ENCODE measurements around the gene HGFAC.

Gene HGFAC

GRCh38 chr4:3411676-3412075, 30.1 kb upstream of the HGFAC start:
- no peak for ATAC-seq

DNA sequence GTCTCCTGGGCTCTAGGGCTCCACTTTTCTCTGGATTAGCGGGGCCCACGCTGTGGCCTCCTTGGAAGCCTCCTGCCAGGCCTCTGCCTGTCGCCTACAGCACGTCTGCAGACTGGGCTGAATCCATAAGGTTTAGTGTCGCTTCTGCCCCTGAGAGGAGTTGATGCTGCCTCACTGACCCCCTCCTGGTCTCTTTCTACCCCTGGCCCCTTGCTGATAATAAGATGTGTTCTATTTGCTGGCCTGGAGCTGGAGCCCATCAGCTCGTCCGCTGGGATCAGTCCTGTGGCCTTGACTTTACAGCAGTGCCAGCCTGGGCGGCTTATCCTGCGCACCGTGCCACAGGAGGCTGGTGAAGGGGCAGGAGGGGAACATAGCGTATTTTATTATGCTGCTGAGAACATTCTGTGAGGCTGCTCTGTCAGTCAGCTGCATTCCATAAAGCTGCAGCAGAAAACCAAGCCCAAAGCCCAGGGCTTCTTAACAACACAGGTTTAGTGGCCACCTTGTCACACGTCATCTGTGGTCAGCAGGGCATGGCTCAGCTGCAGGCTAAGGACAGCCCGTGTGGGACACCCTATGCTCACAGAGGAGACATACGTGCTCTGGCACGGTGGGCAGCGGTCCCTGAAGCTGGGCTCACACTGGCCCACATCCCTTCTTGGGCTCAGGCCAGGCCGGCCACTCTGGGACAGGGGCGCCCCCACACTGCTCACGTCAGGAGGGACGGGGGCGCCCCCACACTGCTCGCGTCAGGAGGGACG, 29.3 kb upstream of the HGFAC start:
- ATAC-seq: no peak

DNA sequence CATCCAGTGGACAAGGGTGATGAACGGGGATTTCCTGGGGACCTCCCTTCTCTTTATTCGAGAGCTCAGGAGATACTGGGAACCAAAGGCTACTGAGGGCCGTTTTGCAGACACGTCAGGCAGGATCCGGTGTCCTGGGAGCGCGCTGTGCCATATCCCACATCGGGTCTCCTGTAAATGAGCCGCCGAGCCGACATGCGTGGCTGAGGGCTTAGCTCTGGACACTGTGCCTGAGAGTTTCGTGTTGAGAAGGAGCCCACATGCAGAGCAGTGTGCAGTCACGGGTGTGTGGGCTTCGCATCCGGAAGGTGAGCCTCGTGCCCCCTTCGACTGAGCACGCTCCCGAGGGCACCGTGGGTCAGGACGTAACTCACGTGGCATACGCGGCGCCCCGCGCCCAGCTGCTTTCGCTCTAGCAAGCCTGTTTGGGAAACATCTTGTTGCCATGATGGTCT, 28.5 kb upstream of the HGFAC start:
- no peak for ATAC-seq

DNA sequence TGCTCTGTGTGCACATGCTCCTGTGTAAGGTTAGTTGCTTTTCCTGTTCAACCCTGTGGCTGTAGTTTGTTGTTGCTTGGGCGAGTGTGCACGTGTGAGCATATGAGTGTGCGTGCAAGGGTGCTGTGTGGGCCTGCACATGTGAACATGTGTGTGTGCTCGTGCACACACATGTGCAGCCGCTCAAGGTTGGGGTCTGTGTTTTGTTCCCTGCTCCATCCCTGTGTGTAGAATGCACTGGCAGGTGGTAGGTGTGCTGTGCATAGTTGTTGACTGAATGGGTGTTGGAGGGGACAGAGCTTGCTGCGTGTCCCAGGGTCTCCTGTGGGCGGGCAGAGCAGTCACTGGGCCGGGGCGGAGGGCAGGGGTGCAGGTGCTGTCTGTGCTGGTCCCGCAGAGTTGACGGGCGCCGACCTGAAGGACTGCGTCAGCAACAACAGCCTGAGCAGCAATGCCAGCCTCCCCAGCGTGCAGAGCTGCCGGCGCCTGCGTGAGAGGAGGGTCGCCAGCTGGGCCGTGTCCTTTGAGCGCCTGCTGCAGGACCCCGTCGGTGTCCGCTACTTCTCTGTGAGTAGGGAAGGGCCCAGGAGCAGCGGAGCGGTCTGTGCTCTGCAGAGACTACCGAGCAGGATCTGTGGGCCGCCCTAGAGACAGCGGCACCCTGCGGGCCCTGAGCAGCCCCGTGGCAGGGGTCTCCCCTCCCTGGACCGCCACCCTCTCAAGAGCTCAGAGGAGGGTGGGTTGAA, 27.9 kb upstream of the HGFAC start:
- no peak for ATAC-seq

DNA sequence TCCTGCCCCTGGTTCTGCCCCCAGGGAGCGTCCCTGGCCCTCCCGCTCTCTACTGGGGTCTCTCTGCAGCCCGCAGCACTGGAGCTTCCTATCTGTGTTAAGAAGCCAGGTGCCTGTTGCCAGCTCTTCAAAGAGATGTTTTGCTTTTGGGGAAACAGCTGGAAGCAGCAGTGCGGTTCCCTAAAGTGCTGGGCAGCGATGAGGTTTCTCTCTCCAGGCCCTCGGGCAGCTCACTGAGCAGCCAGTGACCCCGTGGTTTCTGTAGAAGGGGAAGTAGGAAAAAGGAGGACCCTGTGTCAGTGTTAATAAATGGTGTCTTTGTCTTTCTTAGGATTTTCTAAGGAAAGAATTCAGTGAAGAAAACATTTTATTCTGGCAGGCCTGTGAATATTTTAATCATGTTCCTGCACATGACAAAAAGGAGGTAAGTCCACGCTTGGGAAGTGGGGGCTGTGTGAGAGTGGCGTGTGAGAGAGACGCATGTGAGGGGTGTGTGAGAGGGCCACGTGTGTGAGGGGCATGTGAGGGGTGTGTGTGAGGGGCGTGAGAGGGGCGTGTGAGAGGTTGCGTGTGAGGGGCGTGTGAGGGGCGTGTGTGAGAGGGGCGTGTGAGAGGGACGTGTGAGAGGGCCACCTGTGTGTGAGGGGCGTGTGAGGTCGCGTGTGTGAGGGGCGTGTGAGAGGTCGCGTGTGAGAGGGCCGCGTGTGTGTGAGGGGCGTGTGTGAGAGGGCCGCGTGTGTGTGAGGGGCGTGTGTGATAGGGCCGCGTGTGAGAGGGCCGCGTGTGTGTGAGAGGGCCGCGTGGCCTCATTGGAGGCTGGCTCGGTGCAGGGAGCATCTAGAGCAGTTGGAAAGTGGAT, 27.1 kb upstream of the HGFAC start:
- no peak for ATAC-seq

DNA sequence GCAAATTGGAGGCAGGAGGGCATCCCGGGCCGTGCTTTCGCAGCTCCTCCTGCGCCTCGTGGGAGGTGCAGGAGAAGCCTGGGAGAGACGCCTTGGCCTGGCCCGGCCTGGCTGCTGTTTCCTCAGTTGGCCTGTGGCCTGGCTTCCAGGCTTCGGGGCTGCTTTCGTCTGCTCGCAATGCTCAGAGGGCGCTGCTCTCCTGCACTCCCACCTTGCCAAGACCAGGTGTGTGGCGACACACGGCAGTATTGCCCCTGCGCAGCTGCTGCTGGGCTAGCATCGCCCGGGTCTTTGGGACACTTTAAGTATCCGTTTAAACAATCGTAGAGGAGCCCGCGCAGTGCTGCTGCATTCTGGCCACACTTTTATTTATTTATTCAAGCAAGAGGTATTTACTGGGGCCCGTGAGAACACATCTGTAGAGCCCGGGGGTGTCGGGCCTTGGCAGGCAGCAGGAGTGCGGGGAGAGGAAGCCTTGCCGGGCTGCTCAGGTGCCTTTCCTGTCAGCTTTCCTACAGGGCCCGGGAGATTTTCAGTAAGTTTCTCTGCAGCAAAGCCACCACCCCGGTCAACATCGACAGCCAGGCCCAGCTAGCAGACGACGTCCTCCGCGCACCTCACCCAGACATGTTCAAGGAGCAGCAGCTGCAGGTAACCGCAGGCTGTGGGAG, 26.2 kb upstream of the HGFAC start:
- no peak for ATAC-seq

GRCh38 chr4:3416270-3416669, 25.5 kb upstream of the HGFAC start:
- ATAC-seq: no peak

GRCh38 chr4:3416821-3417221, 24.9 kb upstream of the HGFAC start:
- no peak for ATAC-seq

GRCh38 chr4:3417448-3417847, 24.3 kb upstream of the HGFAC start:
- ATAC-seq: no peak

GRCh38 chr4:3418029-3418762, 23.6 kb upstream of the HGFAC start:
- no peak for ATAC-seq

GRCh38 chr4:3419836-3420605, 21.7 kb upstream of the HGFAC start:
- no peak for ATAC-seq

- ATAC-seq: no peak
Observed at GRCh38 chr4:3420606-3420955, 21.2 kb upstream of the HGFAC start.

GRCh38 chr4:3420956-3421355, 20.8 kb upstream of the HGFAC start:
- ATAC-seq: no peak

DNA sequence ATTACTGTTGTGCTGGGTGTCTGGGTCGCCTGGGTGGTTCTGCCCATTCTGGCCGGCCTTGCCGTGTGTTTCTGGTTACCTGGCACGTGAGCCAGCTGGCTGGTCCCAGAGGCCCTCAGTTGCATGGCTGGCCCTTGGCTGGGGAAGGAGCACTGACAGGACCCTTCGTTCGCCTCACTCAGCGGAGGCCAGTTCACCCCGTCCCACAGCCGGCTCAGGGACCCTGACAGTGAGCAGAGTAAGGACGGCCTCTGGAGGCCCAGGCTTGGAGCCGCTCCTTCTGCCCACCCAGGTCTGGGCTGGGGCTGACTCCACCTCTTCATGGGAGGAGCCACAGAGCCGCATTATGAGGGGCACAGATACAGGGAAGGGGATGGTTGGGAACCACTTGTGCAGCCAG, 20.3 kb upstream of the HGFAC start:
- no peak for ATAC-seq

GRCh38 chr4:3422241-3422801, 19.4 kb upstream of the HGFAC start:
- no peak for ATAC-seq

- no peak for ATAC-seq
Observed at GRCh38 chr4:3422808-3423297, 18.9 kb upstream of the HGFAC start.

DNA sequence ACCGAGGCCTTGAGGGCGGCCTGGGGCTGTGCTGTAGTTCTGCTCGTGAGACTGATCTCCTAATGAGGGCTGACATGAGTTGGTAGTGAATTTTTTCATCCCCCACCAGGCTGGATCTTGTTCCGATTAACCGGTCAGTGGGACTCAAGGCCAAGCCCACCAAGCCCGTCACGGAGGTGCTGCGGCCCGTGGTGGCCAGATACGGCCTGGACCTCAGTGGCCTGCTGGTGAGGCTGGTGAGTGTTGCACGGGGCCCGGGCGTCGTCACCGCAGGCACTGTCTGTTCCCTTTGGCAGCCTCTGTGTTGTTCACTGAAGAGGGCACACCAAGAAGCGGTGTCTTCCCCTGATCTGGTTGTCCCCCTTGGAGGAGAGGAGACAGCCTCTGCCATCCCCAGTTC, 18.4 kb upstream of the HGFAC start:
- no peak for ATAC-seq

DNA sequence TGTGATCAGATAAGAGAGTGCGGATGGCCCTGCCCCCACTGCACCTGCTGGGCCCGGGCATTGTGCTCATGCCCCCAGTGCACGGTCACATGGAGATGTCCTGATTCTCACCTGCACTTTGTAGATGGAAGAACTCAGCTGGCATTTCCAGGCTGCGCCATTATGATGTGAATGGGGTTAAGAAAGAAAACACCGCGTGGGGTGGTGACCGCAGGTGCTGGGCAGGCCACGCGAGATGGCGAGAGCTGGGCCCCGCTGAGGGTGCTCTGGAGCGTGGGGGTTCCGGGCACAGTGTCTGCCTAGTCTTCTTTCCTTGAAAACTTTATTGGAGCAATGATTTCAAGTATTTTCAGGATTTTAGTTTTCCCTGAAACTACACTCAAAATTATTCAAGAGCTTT, 17.8 kb upstream of the HGFAC start:
- ATAC-seq: no peak

DNA sequence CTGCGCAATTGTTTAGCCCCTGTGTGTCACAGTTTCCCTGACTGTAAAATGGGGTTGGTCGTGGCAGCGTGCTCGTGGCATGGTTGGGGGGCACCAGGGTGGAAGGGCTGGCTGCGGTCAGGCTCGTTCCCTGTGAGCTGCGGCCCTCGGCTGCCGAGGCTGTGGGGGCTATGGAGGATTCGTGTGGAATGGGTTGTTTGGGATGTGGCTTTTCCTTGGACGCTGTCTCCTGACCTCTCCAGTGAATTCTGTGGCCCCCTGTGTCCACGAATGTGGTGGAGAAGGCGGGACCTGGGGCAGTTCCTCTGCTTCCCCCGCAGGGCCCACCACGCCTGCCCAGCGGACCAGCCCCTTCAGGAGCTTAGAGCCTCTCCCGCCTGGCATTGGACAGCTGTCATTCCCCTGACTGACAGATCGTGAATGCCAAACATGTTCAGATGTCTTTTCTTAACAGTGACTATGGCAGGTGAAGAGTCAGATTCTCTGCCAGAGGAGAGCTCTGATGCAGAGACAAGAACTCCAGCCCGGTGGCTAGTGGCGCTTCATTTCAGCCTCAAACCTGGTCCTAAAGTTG, 17.2 kb upstream of the HGFAC start:
- ATAC-seq: no peak

GRCh38 chr4:3426465-3427133, 15.2 kb upstream of the HGFAC start:
- no peak for ATAC-seq
